Measurements from ENCODE around the gene SH3GL2. TPM values are rescaled to one million over a fixed set of nuclear protein-coding genes. Genes with fewer than 3 reads are reported as not detected.
"Not testable (repeated sequence)": the region's sequence is repeated elsewhere in the genome, so short reads cannot be mapped to it uniquely, and the experiment has no call there.

Gene SH3GL2
- total RNA-seq, 1 donor from 2014 or later, result 1.2 TPM

DNA sequence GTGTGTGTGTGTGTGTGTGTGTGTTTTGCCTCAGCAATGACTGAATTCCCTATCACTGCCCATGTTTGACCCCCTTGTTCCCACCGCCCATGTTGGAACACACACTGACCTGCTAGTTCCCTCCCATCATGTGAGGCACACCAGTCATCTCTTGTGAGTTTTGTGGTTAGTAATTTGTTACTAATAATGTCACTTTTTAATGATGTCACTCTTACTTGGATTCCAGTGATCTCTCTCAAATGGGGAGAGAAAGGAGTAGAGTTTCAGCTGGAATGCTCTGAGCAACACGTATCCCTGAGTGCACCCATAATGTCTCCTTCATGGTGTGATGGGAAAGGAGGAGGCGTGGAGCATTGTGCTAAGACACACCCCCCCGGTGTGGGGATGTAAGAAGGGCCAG, 172.6 kb downstream of the SH3GL2 start:
- no peak for DNase-seq (ENCODE audit: low spot score)

DNA sequence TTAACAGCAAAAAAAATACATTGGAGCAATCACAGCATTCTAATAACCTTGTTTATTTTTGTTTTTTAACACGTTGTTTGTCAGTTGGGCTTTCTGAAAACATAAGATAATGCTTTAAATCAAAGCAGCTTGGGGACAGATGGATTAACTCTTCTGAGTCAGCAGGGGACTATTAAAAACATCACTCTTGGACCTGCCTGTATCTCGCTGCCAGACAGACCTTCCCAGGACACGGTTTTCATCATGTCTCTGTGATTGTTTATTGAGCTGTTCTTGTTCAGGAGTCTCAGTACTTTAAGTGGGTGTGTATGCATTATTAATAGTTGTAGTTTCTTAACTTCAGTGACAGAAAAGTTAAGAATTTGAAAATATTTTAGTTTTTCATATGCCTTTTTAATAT, 173.2 kb downstream of the SH3GL2 start:
- no peak for DNase-seq (ENCODE audit: low spot score)

DNA sequence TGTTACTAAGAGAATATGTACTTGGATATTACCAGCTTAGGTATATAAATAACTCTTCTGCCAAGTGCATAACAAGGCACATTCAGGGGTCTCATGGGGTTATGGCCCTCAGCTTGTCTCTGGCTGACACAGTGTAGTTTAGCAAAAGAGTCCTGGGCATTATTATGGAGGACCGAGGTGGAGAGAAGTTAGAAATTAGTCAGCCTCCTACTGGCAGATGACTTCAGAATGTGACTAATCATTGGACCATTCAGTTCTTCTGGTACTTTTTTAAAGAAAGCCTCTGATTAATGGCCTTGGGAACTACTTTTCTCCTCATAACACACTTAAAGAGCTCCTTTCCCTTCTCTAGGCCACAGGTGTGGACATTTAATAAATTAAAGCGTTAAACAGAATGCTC, 178.9 kb downstream of the SH3GL2 start:
- no peak for DNase-seq (ENCODE audit: low spot score)

DNA sequence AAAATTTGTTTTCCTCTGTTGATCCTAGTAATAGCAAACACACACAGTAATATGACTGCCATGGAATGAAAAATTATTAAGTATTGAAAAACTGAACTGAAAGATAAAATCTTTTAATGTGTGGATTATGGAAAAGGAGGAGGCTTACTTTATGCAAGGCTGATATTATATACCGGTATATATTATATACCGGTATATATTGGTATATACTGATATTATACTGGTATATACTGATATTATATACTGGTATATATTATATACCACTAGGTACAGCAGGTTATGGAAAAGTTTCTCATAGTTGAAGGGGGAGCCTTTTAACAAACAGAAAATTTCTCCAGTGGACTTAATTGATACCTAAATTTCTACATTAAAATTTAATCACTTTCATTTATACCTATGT, 181.4 kb downstream of the SH3GL2 start:
- no peak for DNase-seq (ENCODE audit: low spot score)

DNA sequence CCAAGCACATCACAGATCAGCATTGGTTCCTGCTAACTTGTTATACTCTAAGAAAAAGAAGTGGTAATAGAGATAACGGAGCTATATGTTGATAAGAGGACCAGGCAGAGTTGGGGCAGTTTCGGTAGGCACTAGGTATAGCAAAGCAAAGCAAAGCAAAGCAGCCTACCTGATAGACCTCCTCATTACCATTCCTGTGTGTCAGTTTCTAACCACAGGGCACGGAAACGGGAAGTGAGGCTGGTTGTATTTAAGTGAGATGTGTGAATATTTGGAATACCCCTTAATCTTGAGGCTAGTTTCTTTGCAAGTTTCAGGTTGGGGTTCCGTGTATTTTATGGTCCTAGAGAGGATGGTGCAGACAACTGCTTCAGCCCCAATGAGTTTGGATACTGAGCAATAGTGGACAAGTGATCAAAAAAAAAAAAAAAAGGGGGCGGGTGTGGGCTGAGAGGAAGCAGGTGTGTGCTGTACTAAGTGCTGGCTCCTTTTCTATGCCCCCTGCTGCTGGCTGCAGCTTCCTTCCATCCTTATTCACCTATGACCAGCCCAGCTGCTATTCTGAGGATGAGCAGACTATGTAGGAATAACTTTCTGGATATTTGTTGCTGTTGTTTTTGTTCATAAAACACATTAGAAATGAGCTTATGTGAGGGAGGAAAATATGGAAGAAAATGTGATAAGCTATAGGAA, 183.3 kb downstream of the SH3GL2 start:
- DNase-seq (ENCODE audit: low spot score), result no peak

DNA sequence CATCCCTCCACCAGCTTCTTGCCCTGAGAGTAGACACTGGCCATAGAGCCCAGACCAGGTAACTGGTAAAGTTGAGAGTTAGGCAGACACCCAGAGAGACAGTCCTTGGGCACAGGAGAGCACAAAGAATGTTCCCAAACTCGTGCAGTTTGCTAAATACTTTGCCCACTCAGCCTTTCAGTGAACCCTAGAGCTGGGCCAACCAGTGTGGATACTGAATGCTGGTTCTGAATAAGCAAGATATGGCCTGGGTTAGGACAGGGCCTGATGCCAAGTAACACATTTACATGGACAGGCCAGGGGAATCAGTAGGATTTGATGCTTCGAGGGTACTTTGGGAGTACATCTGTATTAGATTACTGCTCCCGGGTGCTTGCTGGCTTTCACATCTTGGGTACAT, 185.4 kb downstream of the SH3GL2 start:
- DNase-seq (ENCODE audit: low spot score), result no peak

GRCh38 chr9:17765131-17765530, 186.3 kb downstream of the SH3GL2 start:
- DNase-seq (ENCODE audit: low spot score), result not testable (repeated sequence)

DNA sequence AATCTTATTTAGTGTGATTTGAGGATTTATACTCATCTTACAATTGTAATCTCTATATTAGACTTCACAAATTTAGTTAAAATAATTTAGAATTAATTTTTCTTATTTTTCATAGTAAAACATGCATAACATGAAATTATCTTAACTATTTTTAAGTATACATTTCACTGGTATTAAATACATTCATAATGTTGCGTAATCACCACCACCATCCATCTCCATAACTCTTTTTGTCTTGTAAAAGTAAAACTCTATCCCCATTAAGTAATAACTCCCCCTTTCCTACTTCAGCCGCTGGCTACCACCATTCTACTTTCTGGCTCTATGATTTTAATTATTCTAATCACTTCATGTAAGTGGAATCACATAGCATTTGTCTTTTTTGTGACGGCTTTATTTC, 193.4 kb downstream of the SH3GL2 start:
- DNase-seq (ENCODE audit: low spot score), result no peak

- no peak for DNase-seq (ENCODE audit: low spot score)
These were observed 196.8 kb downstream of the SH3GL2 start for GRCh38 chr9:17775656-17776055.

DNA sequence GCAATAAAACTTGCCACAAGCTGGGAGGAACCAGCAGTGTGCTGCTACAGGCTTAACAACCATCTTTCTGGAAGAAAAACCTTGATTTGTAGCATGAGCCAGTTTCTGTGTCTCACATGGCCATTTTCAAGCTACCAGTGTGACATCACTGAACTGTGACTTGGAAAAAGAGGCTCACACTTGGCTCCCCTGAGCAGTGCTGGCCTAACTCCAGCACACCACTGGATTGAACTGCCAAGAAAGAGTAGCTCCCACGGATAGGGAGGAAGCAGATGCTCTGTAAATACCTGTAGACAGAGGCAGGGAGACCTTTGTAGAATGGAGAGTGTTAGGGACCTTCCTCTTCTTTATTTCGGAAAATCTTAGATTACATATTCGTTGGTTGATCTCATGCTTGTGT, 197.9 kb downstream of the SH3GL2 start:
- DNase-seq (ENCODE audit: low spot score), result no peak

GRCh38 chr9:17777465-17777864, 198.6 kb downstream of the SH3GL2 start:
- no peak for DNase-seq (ENCODE audit: low spot score)

DNA sequence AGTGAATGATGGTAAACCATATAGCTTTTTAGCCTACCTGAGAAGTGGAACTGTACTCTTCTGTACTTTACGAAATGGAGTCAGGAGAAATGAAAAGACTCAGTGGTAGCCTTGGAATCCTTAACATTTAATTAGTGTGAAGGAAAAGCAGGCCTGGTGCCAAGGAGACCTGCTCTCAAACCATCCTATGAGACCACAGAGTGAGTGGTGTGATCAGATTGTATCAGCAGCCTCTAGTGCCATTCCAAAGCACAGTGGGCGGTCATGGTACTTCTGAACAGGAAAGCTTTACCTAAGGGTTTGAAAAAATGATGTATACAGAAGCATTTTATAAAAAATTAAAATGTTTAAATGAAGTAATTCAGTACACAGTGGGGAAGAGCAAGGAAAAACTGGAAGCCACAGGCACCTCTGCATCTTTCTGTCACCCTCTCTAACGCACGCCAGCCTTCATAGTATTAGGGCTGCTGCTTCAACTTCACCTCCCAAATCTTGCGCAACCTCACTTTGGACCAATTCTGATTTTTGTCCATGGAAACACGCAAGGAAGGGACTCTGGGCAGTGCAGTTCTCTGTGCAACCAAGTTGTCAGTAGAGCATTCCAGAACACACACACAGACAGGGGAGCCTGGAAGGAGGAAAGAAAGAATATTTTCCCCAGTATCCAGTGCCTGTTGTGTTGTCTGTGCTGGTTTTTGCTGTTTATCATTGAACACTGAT, 203.7 kb downstream of the SH3GL2 start:
- DNase-seq (ENCODE audit: low spot score), result no peak

DNA sequence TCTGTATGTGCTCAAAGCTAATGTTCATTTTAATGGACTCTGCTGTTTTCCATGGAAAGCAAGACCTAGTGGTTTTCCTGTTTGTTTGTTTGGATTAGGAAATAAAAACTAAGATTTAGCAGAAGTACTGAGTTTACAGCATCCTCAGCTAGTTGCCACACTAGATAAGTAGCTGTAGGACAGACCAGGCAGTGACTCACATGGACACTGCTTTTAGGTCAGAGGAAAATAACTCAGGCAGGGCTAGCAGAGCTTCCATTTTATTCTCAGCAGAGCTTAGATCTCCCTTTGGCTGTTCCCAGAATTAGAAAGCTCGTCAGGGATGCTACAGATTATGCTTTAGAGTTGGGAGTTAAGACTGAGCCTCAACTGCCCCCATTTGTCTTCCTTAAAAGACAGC, 204.4 kb downstream of the SH3GL2 start:
- no peak for DNase-seq (ENCODE audit: low spot score)

DNA sequence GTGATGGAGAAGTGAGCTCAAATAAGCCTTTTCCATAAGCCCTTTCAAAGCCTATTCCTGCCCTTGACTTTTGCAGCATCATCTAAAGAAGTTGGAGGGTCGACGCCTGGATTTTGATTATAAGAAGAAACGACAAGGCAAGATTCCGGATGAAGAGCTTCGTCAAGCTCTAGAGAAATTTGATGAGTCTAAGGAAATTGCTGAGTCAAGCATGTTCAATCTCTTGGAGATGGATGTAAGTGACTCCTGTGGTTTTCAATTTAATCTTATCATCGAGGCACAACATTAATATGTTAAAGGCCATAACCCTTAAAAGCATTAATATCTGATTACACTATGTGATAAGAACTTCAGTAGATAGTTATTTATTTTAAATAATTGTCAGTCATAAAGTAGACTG, 210.4 kb downstream of the SH3GL2 start:
- no peak for DNase-seq (ENCODE audit: low spot score)

DNA sequence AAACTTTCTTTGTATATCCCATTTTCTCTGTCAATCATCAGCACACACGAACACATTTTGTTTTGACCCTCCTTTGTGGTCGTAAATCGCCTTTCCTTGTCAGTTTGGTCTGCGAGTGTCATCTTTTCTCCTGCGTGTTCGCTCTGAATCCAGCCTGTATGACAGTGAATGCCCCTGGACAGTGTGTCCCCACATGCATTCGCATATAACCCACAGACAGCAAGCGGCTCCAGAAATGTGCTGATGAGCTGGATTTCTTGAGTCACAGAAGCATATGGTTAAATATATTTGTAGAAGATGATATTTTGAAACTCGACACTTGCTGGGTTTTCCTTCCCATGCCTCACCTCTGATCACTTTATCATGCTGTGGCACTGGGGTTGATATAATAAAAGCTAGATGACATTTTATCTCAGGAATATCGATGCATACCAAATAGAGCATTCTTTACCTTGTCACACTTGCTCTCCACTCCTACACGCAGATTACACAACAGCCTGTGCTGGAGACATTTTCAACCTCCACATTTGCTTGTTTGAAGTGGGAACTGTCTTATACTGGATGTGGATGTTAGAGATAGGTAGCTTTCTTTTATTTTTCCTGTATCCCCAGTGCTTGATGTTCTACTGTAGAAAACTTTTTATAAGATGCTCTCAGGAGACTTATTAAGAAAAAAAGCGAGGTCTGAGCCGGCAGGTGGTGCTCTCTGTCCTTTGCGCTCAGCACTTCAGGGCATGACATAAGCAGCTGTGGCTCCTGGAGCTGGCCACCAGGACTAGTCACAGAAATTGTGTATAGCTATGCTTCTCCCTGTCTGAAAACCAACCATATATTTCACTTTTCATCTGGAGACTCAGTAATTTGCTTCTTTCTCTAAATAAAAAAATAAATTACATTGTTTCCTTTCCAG, 215.1 kb downstream of the SH3GL2 start:
- DNase-seq (ENCODE audit: low spot score), result no peak

- DNase-seq (ENCODE audit: low spot score), result no peak
These were observed 216.9 kb downstream of the SH3GL2 start for GRCh38 chr9:17795744-17796143.

DNA sequence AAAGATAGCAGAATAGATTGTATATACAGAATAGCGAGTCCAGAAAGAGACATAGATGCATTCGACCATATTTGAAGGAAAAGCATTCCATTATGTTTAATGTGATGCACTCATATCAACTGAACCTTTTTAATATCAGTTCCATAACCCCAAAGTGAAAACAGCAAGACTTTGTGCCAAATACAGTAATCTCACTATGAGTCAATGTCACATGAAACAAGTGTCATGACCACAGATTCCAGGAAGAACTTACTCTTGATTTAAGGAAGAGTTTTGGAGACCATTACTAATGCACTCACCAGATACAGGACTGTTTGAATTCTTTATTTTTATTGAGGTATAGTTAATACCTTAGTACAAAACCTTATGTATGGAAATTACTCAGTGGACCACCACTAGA, 220.5 kb downstream of the SH3GL2 start:
- no peak for DNase-seq (ENCODE audit: low spot score)

DNA sequence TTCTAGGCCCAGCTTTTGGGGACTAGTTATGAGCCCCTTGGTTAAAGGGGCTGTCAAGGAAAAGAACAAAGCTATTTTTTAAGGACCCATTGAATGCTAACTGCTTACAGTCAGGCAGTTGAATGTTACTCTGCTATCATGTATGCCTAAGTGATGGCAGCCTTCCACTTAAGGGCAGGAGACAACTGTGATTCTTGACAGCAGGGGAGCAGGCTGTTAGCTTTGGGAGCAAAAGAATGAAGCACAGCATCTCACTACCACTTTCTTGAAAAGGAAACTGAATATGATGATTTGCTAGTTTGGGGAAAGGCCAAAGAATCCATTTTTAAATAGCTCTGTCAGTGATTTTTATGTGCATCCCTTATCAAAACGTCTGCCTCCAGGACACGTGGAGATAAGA, 221.6 kb downstream of the SH3GL2 start:
- no peak for DNase-seq (ENCODE audit: low spot score)

GRCh38 chr9:17802249-17802857, 223.5 kb downstream of the SH3GL2 start:
- no peak for DNase-seq (ENCODE audit: low spot score)

DNA sequence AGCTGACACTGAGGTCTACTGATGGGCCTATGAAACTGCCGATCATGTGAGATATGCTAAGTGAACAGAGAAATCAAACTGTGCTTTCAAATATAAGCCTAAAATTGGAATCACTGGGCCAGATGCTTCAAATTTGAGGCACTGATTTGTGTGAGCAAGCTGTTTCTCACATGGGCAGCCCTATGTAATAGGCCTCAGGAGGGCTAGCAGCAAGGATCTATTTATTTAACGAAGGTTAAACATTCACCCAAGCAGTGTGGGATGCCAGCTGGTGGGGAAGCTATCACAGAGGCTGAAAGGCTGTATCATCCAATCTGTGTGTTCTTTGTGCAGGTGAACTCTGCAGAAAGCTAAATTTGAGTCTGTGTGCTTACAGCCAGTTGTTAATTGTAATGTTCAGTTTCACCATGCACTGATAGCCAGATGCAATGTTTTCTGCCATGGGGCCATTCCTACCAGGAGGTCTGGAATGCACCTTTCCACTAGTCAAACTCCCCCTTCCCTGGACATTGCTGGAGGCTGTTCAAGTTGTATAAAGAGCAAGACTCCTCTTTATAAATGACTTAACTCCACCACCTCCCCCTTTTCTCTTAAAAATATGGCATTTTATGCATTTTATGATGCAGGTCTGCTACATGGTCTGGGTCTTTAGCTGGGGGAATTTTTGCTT, 228.9 kb downstream of the SH3GL2 start:
- DNase-seq (ENCODE audit: low spot score), result no peak

- DNase-seq (ENCODE audit: low spot score), result no peak
These were observed 231.5 kb downstream of the SH3GL2 start for GRCh38 chr9:17810317-17810716.

Measured in ureter (tissue), 1 donor.